Germinal center (tissue), 1 donor: Measurements from ENCODE around the gene NMUR1.

Experiments used
- DNase-seq: peaks from one replicate; pipeline ENCODE4 v3.0.0; 2012; ENCODE audit warnings: mixed read lengths, low spot score

The NMUR1 gene

GRCh38 chr2:231483398-231484329 lies 46.6 kb downstream of the NMUR1 start:
- DNase-seq, result peak; percentile 62

GRCh38 chr2:231482806-231483391 lies 47.3 kb downstream of the NMUR1 start:
- DNase-seq, result peak; percentile 84

GRCh38 chr2:231480781-231481180 lies 49.5 kb downstream of the NMUR1 start:
- DNase-seq, result no peak

- DNase-seq, result no peak
Observed at GRCh38 chr2:231479455-231479854, 50.8 kb downstream of the NMUR1 start.

GRCh38 chr2:231476920-231477319 lies 53.3 kb downstream of the NMUR1 start:
- no peak for DNase-seq

GRCh38 chr2:231475965-231476364 lies 54.3 kb downstream of the NMUR1 start:
- DNase-seq, result no peak
